ENCODE measurements around the gene RBM24.

RBM24 gene

GRCh38 chr6:17281497-17282481, 628 bp downstream of the RBM24 start (continued):
- TF ChIP-seq ZNF658 (tag by site-specific recombination; IDR thresholded peaks at IDR 0.05) (no peak), ZNF112 (tag by site-specific recombination; IDR thresholded peaks at IDR 0.05) (no peak), ZBTB1 (tag by site-specific recombination; IDR thresholded peaks at IDR 0.05) (no peak), ZNF292 (tag by site-specific recombination; IDR thresholded peaks at IDR 0.05; ENCODE audit: borderline replicate concordance, low read depth) (no peak), ZNF76 (tag by site-specific recombination; IDR thresholded peaks at IDR 0.05; ENCODE audit: borderline replicate concordance, low read depth) (no peak), ZNF37A (tag by site-specific recombination; IDR thresholded peaks at IDR 0.05) (no peak), ZNF449 (tag by site-specific recombination; IDR thresholded peaks at IDR 0.05) (no peak), ZNF626 (tag by site-specific recombination; IDR thresholded peaks at IDR 0.05) (no peak)

DNA sequence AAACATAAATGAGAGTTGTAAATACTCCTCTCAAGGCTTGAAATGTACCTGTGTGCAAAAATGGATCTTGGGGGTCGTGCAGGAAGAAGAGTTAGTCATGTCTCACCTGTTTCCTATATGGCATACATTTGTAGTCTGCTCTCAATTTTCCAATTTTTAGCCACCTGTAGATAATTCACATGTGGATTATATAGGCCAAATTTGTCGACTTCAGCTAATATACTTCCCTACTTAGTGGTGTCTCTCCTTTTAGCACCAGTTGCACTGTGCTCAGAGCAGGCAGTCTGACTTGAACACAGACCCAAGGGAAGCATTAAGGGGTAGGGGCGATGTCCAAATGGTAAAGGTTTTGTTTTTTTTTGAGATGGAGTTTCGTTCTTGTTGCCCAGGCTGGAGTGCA, 1.9 kb downstream of the RBM24 start:
- ChIA-PET POLR2A (no interaction called here), CTCF (interaction anchor here (1.1 kb wide), 1 partner anchor 14 kb away, joined by 3 read pairs; no protein-coding TSS in a partner anchor)
- H3K27ac ChIP-seq (ENCODE audit: extremely low read depth, low read depth, low read length) = no peak overlapping the region
- H3K9me3 ChIP-seq (ENCODE audit: control insufficient read depth, insufficient read depth, low read depth, low read length) = no peaks in the 10 kb centered on the region
- no peak for TF ChIP-seq ZNF2 (tag by site-specific recombination; IDR thresholded peaks at IDR 0.05)
- TF ChIP-seq ZSCAN23 (tag by site-specific recombination; IDR thresholded peaks at IDR 0.05) = no peak
- no peak for TF ChIP-seq PRDM1 (tag by site-specific recombination; IDR thresholded peaks at IDR 0.05)
- TF ChIP-seq ZNF48 (tag by site-specific recombination; IDR thresholded peaks at IDR 0.05) = no peak
- TF ChIP-seq ZNF514 (tag by site-specific recombination; IDR thresholded peaks at IDR 0.05) = no peak
- no peak for TF ChIP-seq ZNF138 (tag by site-specific recombination; IDR thresholded peaks at IDR 0.05; ENCODE audit: borderline replicate concordance)
- TF ChIP-seq FEZF1 (tag by site-specific recombination; IDR thresholded peaks at IDR 0.05) = no peak
- no peak for TF ChIP-seq HIC1 (tag by site-specific recombination; IDR thresholded peaks at IDR 0.05)
- no peak for TF ChIP-seq ZSCAN30 (tag by site-specific recombination; IDR thresholded peaks at IDR 0.05)
- TF ChIP-seq ZNF776 (tag by site-specific recombination; IDR thresholded peaks at IDR 0.05; ENCODE audit: borderline replicate concordance) = no peak
- no peak for TF ChIP-seq ZNF623 (tag by site-specific recombination; IDR thresholded peaks at IDR 0.05)
- no peak for TF ChIP-seq ZNF621 (tag by site-specific recombination; IDR thresholded peaks at IDR 0.05)
- no peak for TF ChIP-seq ZNF311 (tag by site-specific recombination; IDR thresholded peaks at IDR 0.05; ENCODE audit: borderline replicate concordance)
- no peak for TF ChIP-seq GLIS1 (tag by site-specific recombination; IDR thresholded peaks at IDR 0.05)
- no peak for TF ChIP-seq ZNF335 (tag by site-specific recombination; conservative IDR thresholded peaks at IDR 0.05)
- no peaks in the 10 kb centered on the region for H3K36me3 ChIP-seq (ENCODE audit: control insufficient read depth in 2 of 2, insufficient read depth in 1 of 2, low read length in 2 of 2)
- H3K4me1 ChIP-seq (ENCODE audit: control insufficient read depth, insufficient read depth, low read length) = peaks cover 4% of the 10 kb centered on the region
- no peak overlapping the region for H3K4me3 ChIP-seq (ENCODE audit: low read depth, low read length)

All from HEK293 (cell line).